HK-2 (cell line): ENCODE data around the gene LPIN1.

ENCODE experiments used
- DNase-seq: peaks from one replicate; pipeline ENCODE4 v3.0.0-alpha.2; 2018; ENCODE audit not compliant: unreplicated experiment

LPIN1 gene

DNA sequence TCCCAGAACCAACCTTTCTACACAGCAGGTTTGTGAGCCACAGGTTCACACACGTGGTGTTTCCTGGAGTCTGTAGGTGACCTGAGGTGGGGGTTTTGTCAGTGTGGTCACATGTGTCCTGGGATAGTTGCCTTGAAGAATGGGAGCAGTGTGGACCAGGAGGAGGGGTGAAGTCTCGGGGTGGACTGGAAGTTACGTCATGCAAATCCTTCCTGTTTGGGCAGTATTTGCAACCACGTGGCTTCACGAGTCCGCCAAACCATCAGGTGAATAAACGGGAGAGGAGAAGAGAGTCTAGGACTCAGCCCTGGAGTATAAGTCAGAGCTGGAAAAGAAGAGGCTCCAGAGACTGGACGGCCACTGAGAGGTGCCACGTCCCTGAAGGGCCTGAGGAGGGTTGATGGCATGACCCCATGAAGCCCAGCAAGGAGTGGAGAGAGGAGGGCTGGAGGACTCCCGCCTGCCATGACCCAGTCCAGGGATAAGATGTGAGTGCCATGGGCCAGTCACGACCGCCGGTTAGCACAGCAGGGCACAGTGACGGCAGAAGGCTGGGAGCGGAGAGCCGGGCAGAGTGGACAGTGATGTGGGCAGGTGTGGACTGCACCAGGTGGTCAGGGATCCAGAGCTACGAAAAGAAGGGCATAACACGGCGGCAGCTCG, 16.5 kb downstream of the LPIN1 start:
- no peak for DNase-seq

DNA sequence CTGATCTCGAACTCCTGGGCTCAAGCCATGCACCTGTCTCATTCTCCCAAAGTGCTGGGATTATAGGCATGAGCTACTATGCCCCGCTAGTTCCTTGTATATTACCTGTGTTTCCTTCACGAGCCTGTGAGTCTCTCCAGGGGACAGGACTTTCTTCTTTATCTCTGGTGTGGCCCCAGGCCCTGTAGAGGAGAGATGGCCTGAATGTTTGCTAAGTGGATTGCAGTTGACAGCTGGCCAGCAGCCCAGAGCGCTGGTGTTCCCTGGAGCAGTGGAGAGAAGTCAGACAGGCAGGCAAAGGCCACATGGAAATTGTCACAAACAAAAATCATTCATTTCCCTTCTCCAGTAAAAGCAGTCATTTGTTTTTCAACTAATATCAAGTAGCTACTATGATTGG, 17.9 kb downstream of the LPIN1 start:
- no peak for DNase-seq

DNA sequence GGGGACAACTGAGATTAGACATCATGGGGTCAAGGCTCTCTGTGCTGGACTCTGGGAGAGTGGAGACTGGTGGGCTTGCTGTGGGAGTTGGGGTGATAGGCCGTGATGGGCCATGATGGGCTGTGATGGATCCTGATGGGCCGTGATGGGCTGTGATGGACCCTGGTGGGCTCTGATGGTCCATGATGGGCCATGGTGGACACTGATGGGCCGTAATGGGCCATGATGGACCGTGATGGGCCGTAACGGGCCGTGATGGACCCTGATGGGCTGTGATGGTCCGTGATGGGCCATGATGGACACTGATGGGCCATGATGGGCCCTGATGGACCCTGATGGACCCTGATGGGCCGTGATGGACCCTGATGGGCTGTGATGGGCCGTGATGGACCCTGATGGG, 18.5 kb downstream of the LPIN1 start:
- DNase-seq: no peak

DNA sequence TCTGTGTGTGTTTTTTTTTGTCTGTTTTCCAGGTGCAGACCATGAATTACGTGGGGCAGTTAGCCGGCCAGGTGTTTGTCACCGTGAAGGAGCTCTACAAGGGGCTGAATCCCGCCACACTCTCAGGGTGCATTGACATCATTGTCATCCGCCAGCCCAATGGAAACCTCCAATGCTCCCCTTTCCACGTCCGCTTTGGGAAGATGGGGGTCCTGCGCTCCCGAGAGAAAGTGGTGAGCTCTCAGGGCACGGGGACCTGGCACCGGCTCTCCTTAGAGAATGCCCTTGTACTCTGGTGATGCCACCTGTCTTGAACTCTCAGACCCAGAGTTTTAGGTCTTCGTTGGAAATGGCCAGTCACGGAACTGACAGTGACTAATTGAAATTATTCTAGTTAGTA, 19.1 kb downstream of the LPIN1 start:
- DNase-seq: no peak

DNA sequence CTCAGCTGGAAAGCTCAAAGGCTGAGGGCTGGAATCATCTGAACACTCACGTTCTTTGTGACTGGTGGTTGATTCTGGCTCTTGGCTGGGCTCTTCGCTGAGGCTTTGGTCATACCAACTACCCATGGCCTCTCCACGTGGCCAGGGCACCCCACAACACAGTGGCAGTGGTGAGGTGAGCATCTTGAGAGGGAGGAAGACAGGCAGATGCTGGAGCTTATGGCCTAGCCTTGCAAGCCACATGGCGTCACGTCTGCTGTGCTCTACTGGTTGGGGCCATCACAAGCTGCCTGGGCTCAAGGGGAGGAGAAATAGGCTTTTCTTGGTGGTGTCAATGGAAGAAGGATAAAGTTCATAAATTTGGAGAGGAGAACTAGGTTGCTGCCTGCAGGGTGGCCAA, 19.6 kb downstream of the LPIN1 start:
- DNase-seq: no peak

DNA sequence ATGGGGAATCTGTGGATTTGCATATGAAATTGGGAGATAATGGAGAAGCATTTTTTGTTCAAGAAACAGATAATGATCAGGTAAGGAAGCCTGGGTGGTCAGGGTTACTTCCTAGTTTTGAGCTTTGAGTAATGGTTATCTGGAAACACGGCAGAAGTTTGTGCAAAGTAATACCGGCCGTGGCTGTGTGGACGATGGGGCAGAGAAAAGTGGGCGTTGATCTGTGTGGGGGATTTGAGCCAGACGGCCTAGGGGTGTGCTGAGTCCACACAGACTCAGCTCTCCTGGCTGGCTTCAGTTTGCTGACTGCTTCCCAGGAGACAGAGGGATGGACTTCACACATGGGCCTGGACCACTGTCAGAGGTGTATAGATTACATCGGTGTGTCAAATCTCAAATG, 21.3 kb downstream of the LPIN1 start:
- no peak for DNase-seq

DNA sequence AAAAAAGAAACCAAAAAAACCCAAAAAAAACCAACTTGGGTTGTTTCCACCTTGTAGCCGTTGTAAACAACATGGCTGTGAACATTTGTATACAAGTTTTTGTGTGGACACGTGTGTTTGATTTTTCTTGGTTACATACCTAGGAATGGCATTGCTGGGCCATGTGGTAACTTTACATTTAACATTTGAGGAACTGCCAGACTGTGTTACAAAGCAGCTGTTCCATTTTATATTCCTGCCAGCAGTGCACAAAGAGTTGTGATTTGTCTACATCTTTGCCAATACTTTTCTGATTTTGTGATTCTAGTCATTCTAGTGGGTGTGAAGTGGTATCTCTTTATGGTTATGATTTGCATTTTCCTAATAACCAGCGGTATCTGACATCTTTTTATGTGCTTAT, 22.5 kb downstream of the LPIN1 start:
- DNase-seq: no peak

DNA sequence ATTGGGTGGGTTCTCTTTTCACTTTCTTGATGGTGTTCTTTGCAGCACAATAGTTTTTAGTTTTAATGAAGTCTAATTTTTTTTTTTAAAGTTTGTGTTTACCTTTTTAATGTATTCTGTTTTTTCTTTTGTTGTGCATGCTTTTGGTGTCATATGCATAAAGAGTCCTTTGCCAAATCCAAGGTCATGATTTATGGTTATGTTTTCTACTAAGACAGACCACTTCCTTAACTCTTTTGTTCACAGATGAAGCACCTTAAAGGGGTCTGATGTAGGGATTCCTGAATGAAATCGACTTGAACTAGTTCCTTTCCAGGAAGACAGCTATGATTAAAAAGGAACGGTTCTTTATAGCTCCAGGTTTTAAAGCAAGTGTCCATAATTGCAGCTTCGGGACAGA, 23.1 kb downstream of the LPIN1 start:
- no peak for DNase-seq

DNA sequence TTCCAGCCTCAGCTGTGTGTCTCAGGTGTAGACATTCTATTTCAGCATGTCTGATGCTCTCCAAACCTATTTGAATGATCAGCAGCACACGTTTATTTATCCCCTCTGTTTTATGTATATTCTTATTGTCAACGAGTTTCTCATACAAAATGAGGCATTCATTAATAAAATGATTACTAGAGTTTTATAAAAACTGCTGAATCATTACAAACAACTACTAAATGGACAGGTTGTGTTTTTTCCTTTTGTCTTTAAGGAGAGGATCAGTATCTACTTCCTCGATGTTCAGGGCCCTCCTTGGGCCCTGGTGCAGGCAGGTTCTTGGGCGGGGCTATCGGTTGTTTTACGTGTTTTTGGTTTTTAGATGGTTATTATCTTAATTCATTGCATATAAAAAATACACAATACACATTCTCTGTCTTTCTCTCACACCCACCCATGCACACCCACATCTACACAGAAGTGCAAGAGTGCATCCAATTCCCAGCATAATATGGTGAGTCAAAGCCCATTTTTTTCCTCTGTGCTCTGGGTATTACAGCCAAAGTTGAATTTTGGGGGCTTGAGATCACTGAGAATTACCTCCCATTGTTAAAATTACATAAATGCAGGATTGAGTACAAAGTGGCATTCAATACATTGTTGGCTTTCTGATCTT, 24.2 kb downstream of the LPIN1 start:
- no peak for DNase-seq

DNA sequence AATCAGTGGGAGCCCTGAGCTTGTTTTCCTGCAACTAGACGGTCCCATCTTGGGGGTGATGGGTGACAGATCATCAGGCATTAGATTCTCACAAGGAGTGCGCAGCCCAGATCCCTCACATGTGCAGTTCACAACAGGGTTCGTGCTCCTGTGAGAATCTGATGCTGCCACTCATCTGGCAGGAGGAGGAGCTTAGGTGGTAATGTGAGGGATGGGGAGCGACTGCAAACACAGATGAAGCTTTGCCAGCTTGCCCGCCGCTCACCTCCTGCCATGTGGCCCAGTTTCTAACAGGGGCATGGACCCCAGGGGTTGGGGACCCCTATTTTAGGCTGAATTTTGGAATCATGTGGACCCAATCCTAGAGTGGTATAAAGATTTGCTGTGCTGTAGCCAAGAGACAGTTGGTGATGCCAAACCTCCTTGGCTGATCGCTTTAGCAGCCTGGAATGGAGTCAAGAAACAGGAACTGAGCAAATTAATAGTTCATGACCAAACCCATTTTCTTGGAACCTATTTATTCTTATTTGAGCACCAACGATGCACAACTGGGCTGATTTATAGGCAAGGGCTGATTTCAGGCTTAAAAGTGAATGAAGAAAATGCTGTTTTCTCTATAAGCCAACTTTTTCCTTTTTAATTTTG, 25.7 kb downstream of the LPIN1 start:
- no peak for DNase-seq

DNA sequence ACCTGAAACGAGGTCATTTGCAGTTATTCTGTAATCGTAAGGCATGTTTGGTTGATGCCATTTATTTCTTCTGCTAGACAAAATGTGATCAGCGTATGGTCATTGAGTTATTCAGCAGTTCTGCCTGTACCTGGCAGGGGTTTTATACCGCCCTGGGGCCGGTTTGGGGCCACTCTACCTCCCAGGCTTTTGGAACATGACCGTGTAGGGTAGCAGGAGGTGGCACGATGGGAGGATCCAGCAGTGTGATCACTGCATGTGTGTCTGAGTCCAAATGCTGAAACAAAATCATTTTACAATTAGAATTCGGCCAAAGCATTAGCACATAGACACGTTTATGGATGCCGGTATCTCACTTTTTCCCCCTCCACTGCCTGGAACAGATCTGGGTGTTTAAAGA, 26.7 kb downstream of the LPIN1 start:
- DNase-seq: no peak

DNA sequence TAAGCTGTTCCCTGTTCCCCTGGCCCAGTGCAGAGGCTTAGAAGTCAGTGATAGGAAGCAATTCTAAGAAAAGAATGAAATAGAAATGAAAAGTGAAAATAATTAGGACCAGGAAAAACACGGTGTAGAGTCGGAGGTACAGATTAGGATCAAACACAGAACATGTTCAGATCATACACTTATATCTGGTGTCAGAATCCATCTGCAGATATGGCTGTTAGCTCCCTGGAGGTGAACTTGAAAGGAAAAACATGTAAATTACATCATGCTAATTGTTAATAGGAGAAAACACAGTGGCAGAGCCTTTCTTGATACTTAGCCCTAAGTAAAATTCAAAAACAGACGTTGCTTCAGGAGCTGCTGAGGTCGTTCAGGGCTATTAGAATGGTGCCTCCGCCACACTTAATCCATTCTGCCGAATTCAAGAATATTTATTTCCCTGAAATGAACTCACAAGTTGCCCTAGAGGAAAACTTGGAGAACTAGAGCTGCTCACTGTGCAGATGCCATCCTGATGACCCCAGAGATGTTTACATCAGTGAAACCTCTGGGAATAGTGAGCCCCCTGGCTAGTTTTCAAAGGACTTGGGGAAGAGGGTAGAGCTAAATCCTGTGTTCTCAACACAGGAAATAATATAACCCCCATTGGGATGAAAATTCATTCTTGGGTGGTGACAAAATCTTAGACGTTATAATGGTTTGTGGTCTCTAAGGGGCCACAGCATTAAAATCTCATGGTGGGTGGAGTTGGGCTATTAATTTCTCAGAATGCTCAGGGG, 27.5 kb downstream of the LPIN1 start:
- no peak for DNase-seq

DNA sequence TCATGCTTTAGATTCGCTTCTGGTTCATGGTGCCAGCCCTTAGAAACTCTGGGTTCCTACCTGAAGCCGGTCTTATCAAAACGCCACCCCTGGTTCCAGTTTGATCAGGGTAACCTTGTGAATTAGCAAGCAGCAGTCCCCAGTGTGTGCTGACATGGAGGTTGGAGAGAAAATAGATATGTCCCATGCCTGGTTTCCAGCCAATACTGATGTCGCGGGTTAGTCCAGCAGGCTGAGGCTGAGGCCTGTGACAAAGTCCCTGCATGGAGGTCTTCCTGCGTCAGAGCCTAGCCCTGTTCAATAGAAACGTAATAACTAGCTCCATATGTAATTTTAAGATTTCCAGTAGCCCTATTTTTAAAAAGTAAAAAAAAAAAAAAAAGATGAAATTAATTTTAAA, 28.2 kb downstream of the LPIN1 start:
- DNase-seq: no peak

DNA sequence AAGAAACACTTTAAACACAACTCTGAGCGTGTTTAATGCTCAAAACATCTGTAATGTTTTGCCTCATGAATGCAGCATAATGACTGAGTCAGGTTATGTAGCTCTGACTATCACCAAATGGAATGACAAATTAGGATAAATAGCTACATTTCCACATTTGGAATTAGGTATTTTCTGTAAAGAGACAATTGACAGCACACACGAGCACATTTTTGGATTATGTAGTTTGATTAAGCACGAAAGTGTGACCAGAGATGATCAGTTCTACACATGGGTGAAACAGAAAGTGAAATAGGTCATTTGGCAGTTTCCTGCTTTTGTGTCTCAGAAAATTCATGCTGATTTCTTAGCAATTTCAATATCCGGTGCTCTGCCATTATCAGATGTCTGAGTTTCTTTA, 29.0 kb downstream of the LPIN1 start:
- no peak for DNase-seq

DNA sequence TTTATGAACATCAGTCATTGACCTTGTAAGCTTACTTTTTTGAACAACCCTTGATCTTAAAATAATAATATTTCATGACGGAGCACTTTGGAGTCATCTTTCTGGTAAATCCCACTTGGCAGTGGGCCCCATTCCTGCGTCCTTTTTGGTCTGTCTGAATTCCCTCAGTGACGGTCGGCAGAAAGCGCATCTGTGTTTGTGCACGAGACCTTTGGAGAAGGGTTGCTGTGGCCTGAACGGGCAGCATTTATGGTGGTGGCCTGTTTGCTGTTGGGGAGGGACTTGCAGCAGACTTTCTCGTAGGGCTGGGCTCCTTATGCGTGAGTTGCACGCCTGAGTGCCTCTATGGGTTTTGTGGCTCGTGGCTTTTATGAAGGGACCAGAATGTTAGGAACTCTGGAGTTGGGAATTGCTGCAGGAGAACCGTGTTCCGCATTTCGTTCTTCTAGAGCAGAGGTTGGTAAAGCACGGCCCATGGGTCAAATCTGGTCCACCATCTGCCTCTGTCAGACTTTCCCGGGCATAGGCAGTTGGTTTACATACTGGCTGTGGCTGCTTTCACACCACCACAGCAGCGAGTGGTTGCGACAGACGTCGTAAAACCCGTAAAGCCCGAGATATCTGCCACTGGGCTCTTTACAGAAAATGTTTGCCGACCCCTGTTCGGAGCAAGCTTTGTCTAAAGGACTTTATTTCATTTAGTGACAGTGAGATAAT, 30.8 kb downstream of the LPIN1 start:
- DNase-seq: no peak

DNA sequence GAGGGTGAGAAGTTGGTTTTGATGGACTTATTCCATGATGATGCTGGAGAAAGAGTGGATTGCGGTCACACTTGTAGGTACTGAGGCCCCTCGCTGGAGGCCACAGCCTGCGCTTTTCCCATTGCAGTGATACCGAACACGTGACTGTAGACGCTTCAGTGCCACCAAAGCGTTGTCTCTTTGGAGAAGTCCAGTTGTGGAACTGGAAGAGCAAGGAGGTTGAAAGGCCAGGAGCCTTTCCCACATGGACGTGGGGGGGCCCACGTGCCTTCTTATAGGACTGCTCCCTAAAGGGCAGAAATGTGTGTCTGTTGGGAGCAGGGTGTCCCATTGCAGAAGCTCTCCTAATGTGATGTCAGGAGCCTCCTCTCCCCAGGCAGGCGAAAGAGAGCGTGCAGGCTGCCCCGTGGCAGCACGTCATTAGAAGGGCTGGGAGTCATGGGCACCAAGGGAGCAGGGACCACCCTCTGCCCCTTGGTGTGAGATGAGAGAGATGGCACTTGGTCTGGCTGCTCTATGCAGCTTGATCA, 31.5 kb downstream of the LPIN1 start:
- DNase-seq: no peak

DNA sequence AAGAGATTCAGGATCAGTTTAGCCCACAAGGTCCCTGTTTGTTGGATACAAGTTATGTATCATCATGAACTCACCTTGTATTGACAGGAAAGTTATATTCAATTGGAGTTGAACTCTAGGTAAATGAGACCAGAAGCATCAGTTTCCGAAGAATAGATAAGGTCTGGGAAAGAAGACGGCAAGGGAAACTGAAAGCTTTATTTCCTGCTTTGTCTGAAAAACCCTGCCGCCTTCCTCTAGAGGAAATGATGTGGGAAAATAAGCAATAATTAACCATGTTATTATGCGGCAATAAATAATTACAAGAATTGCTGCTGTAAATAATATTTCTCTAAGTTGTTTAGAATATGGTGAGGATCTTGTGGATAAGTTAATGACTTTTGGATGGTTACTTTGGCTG, 32.0 kb downstream of the LPIN1 start:
- no peak for DNase-seq

DNA sequence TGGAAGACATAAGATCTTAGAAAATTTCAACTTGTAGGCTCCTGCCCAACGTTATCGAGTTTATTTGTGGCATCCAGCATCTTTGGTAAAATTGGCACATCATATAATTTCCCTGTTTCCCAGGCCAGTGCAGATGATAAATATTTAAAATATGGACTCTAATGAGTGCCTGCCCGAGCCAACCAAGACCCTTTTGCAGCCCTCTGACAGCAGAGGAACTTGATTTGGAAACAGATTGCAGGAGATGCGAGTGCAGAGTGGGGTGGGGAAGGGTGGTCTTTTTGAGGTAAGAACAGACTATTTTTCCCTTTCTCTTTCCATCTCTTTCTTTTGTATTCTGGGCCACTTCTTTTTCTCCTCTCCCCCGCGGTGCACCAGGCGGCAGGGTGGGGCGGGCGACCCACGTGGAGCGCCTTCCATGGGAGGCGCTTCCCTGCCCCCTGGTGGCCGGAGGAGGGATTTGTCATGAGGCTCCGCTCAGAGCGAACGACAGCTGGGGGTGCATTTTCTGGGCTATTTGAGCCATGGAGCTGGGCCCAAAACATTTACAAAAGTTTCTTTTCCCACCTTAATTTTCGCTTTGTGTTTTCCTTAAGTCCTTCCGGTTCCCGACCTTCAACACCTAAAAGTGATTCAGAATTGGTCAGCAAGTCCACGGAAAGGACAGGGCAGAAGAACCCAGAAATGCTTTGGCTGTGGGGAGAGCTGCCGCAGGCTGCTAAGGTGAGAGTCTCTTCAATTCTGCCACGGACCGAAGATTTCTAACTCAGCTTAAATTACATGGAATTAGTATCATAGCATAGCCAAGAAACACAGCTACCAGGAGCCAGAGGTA, 32.7 kb downstream of the LPIN1 start:
- DNase-seq: peak; percentile 70

DNA sequence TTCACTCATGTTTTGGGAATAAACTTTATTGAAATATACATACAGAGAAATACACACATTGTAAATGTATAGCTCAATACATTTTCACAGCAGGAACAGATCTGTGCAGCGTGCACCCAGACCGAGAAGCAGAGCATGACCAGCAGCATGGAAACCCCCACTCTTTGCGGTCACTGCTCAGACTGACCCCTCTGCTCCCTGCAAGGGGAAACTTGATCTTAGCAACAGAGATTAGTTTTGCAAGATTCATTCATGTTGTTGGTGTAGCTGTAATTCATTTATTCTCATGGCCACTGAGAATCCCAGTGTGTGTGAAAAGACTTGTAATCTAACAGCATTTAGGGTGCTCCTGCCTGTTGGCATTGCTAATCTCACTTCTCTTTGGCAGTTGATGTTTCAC, 35.2 kb downstream of the LPIN1 start:
- DNase-seq: no peak

DNA sequence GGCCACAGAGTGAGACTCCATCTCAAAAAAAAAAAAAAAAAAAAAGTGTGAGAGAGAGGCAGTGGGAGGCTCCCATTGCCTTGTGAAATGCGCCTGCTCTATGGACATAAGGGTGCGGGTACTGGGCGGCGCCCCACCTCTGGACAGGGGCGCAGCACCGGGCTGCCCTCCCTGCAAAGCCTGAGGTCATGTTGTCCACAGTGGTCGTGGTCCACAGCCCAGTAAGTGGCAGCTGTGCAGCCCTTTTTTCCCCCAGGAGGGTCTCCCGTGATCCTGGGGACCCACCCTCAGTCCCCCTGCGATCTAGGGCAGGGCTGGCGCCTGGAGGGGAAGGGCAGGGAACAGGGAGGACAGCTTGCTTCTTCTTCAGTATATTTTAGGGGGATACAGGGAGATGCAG, 37.8 kb downstream of the LPIN1 start:
- DNase-seq: no peak
